IPS DF 4.7 (cell line): ENCODE data around the gene PLCL1.
"Not testable (repeated sequence)": the region's sequence is repeated elsewhere in the genome, so short reads cannot be mapped to it uniquely, and the experiment has no call there.

Source experiments
- DNase-seq: peaks from one replicate; pipeline ENCODE4 v3.0.0-alpha.2; 2013; ENCODE audit warnings: low spot score; ENCODE audit errors: extremely low read depth

The PLCL1 gene

DNA sequence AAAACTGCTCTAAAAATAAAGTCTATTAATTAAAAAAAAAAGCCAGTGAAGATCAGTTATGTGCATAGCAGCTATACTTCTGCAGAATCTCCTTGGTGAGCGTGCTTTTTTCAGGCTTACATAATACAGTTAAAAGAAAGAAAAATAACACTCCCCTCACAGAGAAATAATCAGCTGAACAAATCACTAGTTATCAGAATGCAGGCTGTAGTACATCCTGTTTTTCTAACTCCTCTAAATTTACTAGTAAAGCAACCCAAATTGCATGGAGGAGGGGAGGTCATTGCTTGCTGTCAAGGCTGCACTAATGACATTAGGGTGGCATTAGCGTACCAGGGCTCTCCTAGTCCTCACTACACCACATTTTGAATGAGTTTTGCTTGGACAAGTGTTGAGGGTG lies 192.2 kb downstream of the PLCL1 start:
- DNase-seq: no peak

GRCh38 chr2:197997083-197997541 lies 192.7 kb downstream of the PLCL1 start:
- DNase-seq: no peak

DNA sequence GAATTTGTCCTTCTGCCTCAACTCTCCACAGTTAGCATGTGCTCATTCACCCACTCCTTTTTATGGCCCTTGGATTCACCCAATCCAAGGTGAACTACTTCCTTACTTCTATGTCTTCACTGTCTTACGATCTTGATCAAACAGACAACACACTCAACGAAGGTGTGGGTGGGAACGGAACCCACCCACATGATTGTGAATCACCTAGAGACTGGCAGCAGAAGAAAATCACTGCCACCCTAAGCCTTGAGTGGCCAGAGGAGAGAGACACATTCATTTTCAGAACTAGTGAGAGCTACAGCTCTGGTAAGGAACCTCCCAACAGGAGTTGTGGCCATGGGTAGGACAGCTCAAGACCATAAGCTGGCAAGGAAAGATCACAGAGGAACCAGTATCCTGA lies 194.3 kb downstream of the PLCL1 start:
- DNase-seq: no peak

- DNase-seq: no peak
Measured at GRCh38 chr2:198000417-198000816, 196.0 kb downstream of the PLCL1 start.

DNA sequence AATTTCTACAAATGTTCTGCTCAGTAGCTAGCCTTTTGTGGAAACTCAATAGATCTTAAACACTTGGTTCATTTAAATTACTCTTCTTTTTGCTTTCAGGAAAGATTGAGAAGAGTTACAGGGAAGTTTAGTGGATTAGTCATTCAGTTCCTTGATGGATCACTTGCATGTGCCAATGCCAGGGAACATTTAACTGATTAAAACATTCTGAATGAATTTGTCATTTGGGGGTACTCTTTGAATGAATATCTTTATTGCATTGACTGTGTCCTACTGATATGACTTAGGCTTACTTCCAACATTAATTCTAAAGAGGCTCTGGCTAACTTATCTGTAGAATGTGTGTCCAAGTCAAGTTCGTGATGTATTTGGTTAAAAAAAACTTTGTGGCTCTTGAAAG lies 199.8 kb downstream of the PLCL1 start:
- DNase-seq: no peak

GRCh38 chr2:198004921-198005829 lies 200.8 kb downstream of the PLCL1 start:
- no peak for DNase-seq

GRCh38 chr2:198006733-198007132 lies 202.3 kb downstream of the PLCL1 start:
- no peak for DNase-seq

DNA sequence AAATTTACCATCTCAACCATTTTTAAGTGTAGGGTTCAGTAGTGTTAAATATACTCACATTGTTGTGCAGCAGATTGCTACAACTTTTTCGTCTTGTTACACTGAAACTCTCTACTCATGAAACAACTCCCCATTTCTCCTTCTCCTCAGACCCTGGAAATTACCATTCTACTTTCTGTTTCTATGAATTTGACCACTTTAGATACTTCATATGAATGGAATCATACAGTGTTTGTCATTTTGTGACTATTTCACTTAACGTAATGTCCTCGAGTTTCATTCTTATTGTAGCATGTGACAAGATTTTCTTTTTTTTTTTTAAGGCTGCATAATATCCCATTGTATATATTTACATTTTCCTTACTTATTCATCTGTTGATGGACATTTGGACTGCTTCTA lies 203.8 kb downstream of the PLCL1 start:
- DNase-seq: no peak

GRCh38 chr2:198012025-198012424 lies 207.6 kb downstream of the PLCL1 start:
- DNase-seq: no peak

- DNase-seq: no peak
Measured at GRCh38 chr2:198016243-198016642, 211.8 kb downstream of the PLCL1 start.

- DNase-seq: no peak
Measured at GRCh38 chr2:198017068-198017467, 212.7 kb downstream of the PLCL1 start.

DNA sequence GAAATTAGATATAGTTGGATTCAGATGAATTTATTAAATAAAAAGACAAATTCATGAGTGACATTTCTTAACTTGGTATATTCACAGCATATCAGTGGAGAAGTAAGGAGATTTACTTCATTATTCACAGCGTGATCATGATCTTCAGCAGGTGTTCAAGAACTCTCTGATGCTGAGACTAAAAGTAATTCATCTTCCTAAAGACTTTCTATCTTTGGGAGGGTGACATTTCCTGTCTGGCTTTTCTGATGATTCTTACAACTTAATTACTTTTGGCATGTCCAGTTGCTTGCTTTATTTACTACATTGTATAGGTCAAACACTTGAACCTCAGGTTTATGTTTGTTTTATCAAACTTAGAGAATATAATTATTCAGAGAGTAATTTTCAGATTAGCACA lies 224.6 kb downstream of the PLCL1 start:
- DNase-seq: no peak

DNA sequence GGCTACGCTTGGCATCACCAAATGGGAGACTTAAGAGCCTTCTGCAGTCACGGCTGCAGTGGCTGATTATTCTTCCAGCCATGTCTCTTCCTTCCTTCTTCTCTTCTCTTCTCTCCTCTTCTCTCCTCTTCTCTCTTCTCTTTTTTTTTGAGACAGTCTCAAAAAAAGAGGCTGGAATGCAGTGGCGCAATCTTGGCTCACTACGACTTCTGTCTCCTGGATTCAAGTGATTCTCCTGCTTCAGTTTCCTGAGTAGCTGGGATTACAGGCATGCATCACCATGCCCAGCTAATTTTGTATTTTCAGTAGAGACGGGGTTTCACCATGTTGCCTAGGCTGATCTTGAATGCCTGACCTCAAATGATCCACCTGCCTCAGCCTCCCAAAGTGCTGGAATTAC lies 225.2 kb downstream of the PLCL1 start:
- not testable (repeated sequence) for DNase-seq

DNA sequence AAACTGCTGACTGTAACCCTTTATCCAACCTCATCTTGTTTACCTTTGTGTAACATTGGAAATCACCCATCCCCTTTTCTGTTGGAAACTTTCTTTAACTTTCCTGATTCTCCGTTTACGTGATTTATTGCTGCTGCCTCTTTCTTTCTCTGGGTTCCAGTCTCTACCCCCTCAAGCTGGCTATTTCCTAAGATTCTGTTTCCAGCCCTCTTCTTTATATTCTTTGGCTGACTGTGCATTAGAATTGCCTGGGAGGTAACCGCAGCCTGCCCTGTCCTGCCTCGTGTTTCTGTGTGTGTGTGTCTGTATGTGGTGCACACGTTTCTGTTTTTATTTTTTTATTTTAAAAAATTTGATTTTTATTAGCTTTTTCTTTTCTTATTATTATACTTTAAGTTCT lies 229.2 kb downstream of the PLCL1 start:
- no peak for DNase-seq

GRCh38 chr2:198036029-198036879 lies 231.9 kb downstream of the PLCL1 start:
- no peak for DNase-seq

DNA sequence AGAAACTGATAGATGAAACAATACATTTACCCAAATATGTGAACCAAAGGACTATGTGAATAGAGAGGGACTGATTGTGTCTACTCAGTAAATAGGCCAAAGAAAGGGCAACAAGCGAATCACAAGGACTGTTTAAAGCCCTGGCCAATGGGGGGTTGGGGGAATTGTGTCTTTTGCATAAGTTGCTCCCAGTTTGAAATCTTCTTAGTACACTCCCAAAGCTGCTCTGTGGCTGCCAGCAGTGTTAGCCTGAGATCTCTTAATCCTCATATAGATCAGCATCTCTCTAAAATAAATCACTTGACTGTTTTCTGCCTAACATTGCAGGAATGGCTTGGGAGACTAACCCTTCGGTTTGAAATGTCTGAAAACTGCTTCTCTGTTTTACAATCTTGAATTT lies 236.4 kb downstream of the PLCL1 start:
- no peak for DNase-seq

DNA sequence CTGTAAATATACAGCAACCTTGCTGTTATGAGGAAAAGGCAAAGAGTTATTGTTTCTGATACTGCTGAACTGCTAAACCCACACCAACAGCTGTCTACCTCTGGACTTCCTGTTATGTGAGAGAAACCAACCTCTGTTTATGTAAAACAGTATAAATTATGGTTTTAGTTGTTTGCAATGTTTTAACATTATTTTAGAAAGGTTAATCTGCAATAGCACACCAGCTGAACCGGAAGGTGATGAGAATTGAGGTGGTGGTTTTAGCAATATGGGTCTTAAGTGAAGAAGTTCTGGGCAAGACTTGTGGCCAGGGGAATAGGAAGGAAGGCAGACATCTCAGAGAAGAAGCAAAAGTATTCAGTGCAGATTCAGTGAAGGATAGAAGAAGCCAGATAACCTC lies 237.8 kb downstream of the PLCL1 start:
- no peak for DNase-seq

- DNase-seq: no peak
Measured at GRCh38 chr2:198044777-198045176, 240.4 kb downstream of the PLCL1 start.

- no peak for DNase-seq
Measured at GRCh38 chr2:198045227-198045626, 240.8 kb downstream of the PLCL1 start.

- DNase-seq: no peak
Measured at GRCh38 chr2:198052741-198053140, 248.3 kb downstream of the PLCL1 start.

- no peak for DNase-seq
Measured at GRCh38 chr2:198053148-198053547, 248.8 kb downstream of the PLCL1 start.

DNA sequence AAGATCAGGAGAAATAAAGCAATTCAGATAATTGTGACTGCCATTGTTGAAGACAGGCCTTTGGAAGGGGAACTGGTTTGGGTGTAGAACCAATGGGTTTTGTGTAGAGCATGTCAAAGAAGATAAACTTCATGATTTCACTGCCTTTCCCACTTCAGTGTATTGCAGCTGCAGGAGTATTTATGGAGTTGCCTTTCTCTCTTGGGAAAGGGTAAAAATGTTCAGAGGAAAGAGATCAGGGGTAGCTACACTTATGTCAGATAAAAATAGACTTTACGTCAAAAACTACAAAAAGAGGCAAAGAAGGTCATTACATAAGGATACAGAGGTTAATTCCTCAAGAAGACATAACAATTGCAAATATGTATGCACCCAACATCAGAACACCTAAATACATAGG lies 249.4 kb downstream of the PLCL1 start:
- DNase-seq: no peak
